ENCODE data around the gene RIPOR3.
"Not testable (repeated sequence)": the region's sequence is repeated elsewhere in the genome, so short reads cannot be mapped to it uniquely, and the experiment has no call there.

Gene RIPOR3

DNA sequence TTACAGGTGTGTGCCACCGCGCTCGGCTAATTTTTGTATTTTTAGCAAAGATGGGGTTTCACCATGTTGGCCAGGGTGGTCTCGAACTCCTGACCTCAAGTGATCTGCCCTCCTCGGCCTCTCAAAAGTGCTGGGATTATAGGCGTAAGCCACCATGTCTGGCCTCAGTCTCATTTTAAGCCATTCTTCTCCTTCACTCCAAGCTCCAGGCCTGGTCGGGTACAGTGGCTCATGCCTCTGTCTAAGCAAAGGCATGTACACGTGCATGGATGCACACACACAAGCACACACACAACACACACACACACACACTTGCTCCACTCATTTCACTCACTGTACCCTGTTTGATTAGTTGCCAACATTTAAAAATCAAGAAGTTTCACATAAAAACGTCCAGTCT, 32.3 kb upstream of the RIPOR3 start:
- DNase-seq, result no peak

DNA sequence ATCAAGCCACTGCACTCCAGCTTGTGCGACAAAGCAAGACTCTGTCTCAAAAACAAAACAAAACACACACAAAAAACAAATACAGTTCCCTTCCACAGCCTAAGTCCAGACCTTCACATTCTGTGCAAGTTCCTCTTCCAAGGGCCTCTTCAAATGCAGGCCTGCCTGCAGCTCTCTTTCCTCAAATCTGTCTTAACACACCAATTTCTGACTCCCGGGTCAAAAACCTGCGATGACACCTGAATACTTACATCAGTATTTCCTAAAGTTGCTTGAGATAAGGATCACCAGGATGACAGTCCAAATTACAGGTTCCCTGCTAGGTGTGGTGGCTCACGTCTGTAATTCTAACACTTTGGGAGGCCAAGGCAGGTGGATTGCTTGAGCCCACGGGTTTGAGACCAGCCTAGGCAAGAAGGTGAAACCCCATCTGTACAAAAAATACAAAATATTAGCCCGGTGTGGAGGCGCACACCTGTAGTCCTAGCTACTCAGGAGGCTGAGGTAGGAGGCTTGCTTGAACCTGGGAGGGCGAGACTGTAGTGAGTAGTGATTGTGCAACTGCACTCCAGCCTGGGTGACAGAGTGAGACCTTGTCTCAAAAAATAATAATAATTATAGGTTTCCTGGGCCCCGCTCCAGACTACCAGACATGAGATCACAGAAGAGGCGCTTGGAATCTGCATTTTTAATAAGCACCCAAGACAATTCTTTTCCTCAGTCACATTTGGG, 31.2 kb upstream of the RIPOR3 start:
- DNase-seq, result no peak

DNA sequence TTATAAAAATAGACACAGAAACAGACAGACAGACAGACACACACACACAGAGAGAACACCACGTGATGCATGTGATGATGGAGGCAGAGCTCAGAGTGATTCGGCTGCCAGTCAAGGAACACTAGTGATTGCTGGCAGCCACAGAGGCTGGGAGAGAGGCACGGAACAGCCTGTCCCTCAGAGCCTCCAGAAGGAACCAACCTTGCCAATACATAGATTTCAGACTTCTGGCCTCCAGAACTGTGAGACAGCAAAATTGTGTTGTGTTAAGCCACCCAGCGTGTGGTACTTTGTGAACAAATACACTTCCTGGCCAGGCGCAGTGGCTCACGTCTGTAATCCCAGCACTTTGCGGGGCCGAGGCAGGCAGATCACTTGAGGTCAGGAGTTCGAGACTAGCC, 30.5 kb upstream of the RIPOR3 start:
- no peak for DNase-seq

DNA sequence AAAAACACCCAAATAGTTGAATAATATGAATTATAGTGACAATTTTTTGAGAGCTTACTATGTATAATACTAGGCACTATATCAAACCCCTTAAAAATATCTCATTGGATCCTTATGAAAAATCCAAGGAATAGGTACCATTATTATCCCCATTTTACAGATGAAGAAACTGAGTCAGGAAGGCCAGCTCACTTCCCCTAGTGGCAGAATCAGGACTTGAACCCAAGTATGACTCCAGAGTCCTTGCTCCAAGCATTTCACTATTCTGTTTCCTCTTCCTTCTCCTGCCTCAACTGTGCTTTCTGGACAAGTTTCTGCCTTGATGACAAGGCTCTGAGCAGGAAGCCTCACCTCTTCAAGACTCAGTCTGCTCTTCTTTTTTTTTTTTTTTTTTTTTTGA, 29.2 kb upstream of the RIPOR3 start:
- no peak for DNase-seq

DNA sequence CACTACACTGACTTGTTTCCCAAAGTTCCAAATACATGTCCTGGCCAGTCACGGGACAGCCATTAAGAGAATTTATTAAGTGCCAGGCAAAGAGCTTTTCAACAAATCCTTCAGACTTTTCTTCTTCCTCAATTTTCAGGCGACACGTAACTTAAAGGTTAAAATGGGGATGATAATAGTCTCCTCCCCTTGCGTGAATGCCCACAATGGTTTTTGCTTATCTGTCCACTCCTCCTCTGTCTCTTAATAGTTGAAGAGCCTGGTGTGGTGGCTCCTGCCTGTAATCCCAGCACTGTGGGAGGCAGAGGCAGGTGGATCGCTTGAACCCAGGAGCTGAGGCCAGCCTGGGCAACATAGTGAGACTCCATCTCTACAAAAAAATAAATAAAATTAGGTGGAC, 28.7 kb upstream of the RIPOR3 start:
- DNase-seq, result no peak

DNA sequence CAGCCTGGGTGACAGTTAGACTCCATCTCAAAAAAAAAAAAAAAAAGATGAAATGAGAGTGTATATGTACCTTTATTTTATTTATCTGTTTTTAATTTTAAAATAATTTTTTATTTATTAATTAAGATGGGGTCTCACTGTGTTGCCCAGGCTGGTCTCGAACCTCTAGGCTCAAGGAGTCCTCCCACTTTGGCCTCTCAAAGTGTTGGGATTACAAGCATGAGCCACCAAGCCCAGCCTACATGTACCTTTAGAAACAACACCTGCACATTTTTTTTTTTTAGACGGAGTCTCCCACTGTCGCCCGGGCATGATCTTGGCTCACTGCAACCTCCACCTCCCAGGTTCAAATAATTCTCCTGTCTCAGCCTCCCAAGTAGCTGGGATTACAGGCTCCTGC, 28.0 kb upstream of the RIPOR3 start:
- no peak for DNase-seq

DNA sequence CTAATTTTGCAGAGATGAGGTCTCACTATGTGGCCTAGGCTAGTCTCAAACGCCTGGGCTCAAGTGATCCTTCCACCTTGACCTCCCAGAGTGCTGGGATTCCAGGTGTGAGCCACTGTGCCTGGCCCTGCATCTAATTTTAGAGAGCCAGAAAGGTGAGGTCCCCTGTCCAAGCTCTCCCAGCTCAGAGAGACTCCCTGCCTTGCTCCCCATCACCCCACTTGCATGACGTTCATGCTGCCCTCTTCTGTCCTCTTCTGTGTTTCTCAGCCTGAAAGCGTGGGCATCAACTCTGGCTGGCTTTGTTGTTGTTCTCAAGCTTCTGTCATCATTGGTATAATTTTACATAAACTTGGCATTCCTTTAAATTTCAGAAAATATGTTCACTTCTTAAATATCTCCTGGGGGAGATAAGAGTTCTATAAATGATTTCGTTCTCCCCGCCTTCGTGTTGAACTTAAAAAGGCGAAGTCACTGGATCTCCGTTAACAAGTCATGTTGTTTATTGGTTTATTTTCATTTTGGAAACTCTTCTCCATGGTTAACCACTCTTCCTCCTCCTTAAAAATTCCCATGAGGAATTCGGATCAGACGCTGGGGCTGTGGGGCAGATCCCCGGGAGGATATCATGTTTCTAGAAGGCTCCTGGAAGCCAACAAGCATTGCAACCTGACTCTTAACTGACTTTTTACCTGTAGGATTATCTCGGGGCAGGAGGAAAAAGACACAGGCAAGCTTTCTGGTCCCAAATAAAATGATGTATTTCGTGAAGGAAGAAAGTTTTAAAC, 26.8 kb upstream of the RIPOR3 start:
- no peak for DNase-seq

DNA sequence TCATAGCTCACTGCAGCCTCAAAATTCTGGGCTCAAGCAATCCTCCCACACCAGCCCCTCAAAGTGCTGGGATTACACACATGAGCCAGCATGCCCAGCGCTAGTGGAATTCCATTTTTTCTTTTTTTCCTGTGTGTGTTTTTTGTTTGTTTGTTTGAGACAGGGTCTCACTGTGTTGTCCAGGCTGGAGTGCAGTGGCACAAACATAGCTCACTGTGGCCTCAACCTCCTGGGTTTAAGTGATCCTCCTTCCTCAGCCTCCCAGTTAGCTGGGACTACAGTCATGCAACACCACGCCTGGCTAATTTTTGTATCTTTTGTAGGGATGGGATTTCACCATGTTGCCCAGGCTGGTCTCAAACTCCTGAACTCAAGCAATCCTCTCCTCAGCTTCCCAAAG, 26.0 kb upstream of the RIPOR3 start:
- DNase-seq, result no peak

DNA sequence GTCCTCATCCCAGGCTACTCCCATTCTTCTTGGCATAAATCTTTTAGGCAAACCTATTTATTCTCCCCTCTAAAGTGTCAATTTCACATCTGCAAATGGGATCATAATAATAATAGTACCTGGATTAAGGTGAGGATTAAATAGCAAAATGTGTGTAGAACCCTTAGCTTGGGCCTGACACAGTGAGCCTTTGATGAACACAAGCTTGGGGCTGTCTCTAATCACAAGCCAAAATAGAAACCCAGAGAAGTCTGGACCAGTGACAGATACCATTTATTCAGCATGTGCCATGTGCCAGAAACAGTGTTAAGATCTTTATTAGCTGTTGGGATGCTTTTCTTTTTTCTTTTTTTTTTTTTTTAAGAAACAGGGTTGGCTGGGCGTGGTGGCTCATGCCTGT, 25.2 kb upstream of the RIPOR3 start:
- no peak for DNase-seq

DNA sequence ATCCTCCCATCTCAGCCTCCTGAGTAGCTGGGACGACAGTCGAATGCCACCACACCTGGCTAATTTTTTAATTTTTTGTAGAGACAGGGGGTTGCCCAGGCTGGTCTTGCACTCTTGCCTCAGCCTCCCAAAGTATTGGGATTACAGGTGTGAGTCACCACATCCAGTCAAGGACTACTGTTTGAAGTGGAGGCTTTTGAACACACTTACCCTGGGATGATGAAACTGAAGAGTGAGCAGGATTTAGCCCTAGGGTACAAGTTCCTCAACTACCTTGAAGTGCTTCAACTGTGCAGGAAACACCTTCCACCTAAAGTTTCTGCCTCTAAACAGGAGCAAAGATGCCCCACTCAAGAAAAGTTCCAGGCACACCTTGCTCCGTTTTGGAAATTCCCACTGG, 24.4 kb upstream of the RIPOR3 start:
- no peak for DNase-seq

DNA sequence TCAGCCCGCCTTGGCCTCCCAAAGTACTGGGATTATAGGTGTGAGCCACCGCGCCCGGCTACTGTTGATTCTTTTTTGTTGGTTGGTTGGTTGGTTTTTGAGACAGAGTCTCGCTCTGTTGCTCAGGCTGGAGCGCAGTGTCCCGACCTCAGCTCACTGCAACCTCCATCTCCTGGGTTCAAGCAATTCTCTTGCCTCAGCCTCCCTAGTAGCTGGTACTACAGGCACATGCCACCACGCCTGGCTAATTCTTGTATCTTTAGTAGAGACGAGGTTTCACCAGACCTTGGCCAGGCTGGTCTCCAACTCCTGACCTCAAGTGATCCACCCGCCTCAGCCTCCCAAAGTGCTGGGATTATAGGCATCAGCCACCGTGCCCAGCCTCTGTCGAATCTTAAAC, 23.1 kb upstream of the RIPOR3 start:
- not testable (repeated sequence) for DNase-seq

DNA sequence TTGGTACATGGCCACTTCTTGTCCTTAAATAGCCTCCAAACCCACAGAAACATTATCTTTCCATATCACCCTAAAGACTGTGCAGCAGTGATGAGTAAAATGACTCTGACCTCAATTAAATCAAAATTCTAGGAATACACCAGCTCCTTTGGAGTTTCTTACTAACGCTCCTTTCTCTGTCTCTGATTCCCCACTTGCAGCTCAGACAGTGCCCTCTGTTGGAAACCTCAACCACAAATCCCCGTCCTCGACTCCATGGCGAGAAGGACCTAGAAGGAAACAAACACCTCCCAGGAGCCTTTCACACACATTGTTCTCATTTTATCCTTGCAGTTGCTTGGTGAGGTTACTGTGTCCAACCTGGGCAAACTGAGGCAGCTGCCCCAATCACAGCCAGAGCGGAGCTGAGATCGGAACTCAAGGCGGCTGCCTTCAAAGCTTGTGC, 22.3 kb upstream of the RIPOR3 start:
- DNase-seq, result no peak

DNA sequence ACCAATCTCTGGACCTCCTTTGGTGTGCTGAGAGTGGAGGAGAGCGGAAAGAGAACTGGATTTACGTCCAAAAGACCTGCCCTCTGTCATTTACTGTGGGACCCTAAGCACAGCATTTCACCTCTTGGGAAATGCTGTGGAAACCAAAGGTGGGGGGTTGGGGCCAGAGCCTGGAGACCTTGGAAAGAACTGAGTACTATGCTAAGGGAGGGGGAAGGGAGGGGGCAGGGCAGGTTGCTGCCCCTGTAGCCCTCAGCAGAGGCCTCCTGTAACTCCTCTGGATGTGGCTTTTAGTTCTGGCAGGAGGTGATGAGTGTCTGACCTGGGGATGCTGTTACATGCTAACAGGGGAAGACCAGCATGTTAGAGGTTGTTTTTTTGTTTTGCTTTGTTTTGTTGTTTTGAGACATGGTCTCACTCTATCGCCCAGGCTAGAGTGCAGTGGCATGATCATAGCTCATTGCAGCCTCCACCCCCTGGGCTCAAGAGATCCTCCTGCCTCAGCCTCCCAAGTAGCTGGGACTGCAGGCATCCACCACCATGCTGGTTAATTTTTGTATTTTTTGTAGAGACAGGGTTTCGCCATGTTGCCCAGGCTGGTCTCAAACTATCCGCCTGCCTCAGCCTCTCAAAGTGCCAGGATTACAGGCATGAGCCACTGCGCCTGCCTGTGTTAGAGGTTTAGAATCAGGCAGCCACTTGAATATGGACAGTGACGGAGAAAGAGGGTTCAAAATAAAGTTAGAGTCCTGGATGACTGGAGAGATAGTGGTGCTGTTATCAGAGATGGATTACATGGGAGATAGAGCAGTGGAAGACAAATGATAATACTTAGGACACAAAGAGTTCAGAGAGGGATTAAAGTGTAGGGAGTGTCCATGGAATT, 21.7 kb upstream of the RIPOR3 start:
- DNase-seq, result no peak

DNA sequence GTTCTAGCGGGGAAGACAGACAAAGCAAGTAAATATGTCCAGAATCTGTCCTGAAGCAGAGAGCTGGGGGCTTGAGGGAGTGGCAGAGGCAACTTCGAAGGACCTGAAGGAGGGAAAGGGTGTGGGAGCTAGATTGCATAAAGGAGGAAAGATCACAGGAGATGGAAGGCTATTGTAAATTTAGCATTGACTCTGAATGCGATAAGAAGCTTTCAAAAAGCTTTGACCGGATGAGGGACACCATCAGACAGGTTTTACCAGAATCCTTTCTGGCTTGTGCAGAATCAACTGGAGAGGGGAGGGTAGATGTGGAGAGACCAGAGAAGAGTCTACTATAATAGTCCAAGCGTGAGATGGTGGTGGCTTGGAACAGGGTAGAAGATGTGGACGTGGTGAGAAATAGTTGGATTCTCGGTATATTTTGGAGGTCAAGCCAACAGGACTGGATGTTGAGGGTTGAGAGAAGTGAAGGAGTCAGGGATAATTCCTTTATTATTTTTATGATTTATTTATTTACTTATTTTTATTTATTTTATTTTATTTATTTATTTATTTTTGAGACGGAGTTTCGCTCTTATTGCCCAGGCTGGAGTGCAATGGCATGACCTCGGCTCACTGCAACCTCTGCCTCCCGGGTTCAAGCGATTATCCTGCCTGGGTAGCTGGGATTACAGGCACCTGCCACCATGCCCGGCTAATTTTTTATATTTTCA, 19.9 kb upstream of the RIPOR3 start:
- no peak for DNase-seq

DNA sequence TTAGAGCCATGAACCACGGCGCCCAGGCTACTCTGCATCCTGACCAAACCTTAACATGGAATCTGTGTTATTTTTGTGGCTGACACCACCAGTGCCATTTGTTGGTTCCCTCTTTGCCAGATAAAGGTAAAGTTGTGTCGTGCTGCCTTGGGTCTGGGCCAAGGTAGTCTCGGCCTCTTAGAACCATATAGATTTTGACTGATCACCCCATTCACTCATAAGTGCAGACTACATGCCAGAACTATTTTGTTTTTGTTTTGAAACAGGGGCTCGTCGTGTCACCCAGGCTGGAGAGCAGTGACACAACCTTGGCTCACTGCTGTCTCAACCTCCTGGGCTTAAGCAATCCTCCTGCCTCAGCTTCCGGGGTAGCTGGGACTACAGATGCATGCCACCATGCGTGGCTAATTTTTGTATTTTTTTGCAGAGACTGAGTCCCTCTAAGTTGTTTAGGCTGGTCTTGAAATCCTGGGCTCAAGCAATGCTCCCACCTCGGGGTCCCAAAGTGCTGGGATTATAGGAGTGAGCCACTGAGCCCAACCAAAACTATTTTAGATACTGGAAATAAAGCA, 19.2 kb upstream of the RIPOR3 start:
- DNase-seq, result no peak

DNA sequence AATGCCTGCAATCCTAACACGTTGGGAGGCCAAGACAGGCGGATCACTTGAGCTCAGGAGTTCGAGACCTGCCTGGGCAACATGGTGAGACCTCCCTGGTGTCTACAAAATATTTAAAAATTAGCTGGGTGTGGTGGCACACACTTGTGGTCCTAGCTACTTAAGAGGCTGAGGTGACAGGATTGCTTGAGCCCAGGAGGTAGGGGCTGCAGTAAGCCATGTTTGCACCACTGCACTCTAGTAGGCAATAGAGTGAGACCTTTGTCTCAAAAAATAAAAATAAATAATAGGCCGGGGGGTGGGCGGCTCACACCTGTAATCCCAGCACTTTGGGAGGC, 18.3 kb upstream of the RIPOR3 start:
- DNase-seq, result no peak

DNA sequence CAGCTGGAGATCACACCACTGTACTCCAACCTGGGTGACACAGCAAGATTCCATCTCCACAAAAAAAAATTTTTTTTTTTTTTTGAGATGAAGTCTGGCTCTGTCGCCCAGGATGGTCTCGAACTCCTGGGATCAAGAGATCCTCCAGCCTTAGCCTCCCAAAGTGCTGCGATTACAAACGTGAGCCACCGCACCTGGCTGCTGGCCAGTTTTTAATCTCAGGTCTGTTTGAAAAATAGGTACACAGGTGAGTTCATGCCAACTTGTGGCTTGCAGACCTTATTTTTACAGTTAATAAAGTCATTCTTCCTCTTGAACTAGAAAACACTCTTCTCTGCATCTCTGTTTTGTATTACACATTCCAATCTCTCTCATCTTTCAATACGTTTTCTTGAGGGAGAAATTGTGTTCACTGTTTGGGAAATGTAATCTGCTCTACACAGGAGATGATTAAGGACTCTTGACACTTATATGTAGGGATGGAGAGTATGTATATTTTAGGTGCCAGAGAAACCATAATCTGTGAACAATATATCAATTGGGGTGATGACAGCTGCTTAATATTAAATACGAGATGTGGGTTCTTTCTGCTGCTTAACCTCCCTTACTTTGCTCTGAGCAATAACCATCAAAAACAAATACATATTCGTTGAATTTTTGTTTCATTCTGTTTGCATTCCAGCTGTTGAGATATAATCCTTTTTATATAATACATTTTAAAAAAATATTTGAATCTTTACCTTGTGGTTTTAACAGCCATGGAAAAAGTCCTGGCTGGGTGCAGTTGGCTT, 17.7 kb upstream of the RIPOR3 start:
- no peak for DNase-seq

DNA sequence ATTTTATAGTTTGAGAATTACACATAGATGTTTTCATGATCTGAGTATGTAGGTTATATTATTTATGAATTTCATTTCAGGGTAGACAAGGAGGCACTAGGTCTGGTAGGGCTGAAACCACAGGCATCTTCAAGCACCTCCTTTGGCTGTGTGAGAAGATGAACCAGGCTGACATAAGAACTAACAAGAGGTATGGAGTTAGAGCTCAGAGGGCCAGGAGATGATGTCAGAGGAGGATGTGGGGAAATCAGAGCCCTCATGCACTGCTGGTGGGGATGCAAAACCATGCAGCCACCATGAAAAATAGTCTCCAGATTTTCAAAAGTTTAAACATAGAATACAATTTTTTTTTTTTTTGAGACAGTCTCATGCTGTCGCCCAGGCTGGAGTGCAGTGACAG, 13.6 kb upstream of the RIPOR3 start:
- no peak for DNase-seq

DNA sequence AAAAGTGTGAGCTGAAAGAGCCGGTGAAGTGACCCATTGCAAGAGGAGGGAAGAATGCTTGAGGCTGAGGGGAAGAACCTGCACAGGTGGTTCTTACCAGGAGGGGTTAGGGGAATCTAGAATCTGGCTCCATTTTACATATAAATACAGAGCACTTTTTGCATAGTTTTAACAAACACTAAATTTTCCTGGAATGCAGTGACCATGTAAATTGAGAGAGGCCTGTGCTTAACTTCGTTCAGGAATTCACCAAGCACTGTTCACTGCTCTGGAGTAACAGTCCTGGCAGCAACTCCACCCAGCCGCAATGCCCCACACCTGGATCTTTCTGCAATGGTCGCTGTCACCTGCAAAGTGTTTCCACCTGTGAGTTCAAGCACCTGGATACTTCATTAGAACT, 13.2 kb upstream of the RIPOR3 start:
- no peak for DNase-seq

DNA sequence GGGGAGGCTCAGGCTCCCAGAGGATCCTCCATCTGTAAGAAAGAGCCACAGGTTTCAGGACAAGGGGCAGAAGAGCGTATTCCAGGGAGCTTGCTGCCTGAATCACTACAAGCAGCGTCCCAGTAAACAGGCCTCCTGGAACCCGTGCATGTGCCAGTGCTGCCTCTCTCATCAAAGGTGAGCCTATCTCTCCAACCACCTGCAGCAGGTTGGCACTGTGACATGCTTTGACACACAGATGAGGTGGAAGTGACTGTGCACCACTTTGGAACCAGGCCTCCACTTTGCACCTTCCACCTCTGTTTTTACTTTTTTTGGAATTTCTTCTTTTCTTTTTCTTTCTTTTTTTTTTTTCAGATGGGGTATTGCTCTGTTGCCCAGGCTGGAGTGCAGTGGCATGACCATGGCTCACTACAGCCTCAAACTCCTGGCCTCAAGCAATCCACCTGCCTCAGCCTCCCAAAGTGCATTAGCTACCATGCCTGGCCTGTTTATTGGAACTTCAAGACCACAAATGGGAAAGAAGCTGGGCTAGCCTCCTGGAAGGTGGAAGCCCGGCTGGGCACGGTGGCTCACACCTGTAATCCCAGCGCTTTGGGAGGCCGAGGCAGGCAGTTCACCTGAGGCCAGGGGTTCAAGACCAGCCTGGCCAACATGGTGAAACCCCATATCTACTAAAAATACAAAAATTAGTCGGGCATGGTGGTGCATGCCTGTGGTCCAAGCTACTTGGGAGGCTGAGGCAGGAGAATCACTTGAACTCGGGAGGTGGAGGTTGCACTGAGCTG, 12.5 kb upstream of the RIPOR3 start:
- not testable (repeated sequence) for DNase-seq

Data from activated CD4-positive, alpha-beta T cell treated with anti-CD3 and anti-CD28 coated beads for 48 hours (primary cell).